Stimulated activated CD4-positive, alpha-beta T cell treated with anti-CD3 and anti-CD28 coated beads, Interleukin-2, amount 100 ng/mL, for 48 hours (primary cell): ENCODE data around the gene DUSP28.
"Not testable (repeated sequence)": the region's sequence is repeated elsewhere in the genome, so short reads cannot be mapped to it uniquely, and the experiment has no call there.

Experiments used
- DNase-seq, 2 donors: peaks; one replicate each; pipeline ENCODE4 v3.0.0-alpha.2; 2020

DUSP28 gene, protein sequence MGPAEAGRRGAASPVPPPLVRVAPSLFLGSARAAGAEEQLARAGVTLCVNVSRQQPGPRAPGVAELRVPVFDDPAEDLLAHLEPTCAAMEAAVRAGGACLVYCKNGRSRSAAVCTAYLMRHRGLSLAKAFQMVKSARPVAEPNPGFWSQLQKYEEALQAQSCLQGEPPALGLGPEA

DNA sequence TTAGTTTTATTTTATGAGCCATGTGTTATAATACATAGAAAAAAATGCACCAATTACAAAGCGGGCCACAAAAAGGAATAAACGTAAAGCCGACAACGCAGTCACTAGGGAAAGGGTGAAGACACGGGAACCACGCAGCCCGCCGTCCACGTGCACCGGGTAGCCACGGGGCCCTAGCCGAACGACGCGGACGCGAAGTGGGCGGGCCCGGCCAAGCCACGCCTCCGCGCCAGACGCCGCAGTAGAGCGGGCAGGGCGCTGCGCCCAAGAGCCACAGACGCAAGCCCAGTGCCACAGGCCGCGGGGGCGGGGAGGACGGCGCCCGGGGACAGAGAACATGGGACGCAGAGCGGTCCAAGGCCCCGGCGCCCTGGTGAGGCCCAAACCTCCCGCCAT, at the start of gene DUSP28:
TSS of gene DUSP28 (plus strand) at position 274 of the 396 bp plus-strand sequence. CDS start 328 bp downstream, outside the sequence.
- peak; percentile 89 to 90 for DNase-seq

DNA sequence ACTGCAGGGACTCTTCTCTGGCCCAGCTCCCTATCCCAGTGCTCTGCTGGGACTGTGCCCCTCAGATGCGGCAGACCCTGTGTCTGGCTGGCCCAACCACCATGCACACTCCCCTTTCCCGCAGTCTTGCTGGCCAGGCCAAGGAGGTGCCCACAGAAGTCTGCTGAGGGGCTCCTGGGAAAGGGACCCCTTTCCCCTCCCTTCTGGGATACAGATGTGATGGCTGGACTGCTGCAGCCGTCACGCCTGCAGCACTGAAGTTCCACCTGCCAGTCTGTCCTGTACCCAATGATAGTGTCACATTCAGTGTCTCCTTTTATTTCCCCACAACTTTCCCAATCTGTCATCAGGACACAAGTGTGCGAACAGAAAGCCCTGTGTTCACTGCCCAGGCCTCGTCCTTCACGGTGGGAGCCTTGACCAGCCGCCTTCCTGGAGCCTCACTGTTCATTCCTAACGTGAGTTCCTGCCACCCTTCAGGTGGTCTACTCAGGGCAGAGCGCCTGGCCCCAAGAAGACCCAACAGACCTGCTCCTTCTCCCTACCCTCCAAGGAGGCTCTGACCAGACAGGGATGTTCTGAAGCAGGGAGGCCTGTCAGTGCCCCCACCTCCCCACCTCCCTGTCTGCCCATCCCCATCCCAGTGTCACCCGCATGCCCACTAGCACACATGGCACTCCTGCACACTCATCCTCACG, 49.5 kb upstream of the DUSP28 start:
- DNase-seq: no peak

DNA sequence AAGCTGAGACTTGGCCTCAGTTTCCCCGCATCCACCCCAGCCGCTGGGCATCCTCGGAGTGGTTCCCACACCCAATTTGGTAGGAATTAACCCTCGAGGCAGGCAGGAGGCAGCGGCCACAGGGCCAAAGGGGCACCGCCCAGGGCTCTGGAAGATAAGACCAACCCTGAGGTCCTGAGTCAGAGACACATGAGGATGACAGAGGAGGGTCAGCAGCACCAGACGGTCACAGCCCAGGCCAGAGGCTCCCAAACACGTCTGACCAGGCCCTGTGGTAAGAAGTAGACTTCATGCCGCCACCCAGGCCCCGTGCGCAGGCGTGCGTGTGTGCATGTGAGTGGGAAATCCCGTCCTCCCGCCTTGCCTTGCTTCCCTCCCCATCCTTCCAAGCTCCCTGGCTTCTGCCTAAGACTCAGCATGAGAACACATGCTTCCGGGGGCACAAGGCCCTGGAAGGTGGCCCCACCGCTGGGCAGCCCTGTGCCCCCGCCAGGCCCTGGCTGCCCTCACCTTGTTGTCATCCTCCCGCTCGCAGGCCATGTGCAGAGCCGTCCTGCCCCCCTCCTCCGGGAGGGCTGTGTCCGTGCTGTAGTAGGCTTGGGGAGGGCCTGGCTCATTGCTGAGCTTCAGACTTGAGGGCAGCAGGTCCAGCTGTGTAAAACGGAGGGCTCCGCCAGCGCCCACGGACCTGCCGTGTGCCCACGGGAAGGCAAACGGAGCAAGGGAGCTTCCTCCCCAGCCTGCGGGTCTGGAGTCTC, 48.6 kb upstream of the DUSP28 start:
- DNase-seq: no peak

DNA sequence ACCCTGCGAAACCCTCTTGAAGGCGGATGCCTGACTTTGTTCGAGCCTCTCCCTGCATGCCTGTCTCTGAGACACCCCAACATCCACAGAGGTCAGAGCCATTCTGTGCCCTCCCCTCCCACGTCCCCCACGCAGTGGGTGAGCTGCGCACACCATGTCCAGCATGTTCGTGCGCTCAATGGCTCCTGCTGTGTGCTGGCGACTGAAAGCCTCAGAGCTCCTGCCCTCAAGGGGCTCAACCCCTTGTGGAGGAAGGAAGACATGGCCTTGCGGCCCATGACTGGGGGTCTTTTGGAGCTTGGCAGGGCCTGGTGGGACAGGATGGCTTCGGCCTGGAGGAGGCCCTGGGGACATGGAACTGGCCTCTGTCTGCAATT, 48.1 kb upstream of the DUSP28 start:
- DNase-seq: no peak

DNA sequence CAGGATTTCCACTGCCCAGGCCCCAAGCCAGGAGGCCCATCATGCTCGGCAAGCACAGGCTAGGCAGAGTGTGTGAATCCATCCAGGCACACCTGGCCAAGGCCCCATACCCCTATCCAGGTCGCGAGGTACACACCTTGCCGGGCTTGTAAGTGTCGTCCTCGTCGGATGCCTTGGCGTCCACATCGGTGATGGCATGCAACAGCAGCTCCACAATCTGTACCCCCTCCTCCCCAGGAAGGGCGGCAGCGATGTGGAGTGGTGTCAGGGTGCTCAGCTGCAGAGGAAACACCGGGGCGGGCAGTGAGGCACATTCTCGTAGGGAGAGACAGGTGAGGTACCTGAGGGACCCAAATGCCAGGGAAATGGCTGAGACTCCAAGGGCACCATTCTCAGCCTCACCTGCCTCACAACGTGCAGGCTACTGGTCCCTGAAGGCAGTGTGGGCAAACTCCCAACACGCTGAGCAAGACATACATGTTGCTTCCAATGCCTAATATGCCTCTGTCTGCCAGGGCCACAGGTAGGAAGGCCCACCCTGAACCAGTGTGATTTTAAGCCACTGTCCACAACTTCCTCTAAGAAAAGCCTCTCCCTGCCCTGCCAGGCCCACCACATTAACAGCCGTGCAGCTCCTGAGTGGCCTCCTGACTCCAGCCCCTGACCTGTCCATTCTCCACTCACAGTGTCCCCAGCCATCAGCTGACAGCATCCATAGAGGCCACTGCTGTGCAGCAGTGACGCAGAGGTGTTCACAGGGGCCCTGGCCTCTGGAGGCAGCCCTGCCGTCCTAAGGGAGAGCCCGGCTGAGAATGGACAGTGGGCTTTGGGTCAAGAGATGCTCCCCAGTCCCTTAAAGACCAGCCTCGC, 47.3 kb upstream of the DUSP28 start:
- no peak for DNase-seq

DNA sequence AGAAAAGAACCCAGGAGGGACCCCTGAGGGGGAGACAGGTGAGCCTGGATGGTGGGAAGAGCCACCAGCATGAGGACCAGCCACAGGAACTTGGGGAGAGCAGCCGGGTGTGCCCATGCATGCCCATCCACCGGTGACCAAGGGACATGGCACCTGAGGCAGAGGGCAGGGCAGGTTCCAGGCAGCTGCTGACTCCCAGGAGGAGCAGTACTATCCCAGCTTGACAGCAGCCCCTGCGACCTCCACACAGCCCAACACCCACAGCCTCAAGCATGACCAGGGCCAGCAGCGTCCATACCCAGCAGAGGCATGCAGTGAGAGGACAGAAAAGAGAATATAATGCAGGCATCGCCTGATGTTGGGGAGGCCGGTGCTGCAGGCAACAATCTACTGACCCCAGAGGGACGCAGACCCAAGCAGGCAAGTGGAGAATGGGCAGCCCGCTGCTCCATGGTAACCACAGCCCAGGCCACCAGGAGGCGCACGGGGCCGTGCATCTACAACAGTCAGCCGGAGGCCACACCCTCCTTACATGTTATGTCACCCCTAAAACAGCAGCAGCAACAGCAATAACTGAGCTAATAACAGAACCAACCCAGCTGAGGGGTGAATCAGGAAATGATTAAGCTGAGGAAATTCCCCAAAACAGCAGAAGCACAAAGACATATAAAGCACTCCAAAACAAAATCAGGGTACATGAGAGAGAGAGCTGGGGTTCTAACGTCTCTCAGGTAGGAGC, 46.4 kb upstream of the DUSP28 start:
- peak; percentile 76 to 81 for DNase-seq

DNA sequence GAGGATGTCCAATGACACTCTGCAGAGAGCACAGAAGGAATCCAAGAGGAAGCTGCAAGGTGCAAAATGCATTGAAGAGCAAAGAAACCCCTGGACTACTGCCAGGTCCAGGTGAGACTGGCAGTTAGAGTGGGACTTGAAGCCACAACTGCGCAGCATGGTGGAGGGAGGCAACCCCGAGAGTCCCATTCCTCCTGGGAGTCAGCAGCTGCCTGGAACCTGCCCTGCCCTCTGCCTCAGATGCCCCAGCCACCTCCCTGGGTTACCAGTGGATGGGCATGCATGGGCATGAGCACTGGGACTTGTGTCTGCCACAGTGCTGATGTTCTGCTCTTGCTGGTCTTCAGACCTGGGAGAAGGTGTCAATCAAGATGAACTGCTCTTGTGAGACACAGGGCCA, 45.5 kb upstream of the DUSP28 start:
- no peak for DNase-seq

DNA sequence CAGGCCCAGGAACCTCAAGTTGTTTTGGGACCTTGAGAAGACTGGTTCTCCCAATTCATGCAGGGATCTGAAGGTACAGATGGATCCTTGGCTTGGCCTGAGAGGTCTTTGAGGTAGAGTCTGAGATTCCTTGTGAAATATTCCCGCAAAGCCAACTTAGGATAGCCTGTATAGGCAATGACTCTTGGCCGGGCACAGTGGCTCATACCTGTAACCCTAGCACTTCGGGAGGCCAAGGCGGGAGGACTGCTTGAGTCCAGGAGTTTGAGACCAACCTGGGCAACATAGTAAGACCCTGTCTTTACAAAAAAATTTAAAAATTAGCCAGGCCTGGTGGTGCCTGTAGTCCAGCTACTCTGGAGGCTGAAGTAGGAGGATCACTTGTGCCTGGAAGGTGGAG, 42.8 kb upstream of the DUSP28 start:
- DNase-seq: no peak

DNA sequence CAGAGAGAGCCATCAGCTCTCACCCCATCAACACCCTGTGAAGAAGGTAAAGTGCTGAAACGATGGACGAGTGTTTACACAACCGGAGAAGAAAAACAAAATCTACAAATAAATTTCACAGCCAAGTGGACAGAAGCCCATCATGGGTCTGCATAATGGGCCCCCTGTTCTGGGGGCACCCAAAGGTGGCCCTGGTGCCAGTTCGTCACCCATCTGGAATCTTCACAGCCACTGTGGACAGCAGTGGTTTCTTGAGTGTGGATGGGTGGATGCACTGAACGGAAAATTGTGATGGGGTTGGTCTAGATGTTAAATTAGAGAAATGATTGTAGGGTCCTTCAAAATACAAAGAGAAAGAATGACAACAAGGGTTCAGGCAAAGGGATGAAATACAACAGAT, 41.2 kb upstream of the DUSP28 start:
- no peak for DNase-seq

DNA sequence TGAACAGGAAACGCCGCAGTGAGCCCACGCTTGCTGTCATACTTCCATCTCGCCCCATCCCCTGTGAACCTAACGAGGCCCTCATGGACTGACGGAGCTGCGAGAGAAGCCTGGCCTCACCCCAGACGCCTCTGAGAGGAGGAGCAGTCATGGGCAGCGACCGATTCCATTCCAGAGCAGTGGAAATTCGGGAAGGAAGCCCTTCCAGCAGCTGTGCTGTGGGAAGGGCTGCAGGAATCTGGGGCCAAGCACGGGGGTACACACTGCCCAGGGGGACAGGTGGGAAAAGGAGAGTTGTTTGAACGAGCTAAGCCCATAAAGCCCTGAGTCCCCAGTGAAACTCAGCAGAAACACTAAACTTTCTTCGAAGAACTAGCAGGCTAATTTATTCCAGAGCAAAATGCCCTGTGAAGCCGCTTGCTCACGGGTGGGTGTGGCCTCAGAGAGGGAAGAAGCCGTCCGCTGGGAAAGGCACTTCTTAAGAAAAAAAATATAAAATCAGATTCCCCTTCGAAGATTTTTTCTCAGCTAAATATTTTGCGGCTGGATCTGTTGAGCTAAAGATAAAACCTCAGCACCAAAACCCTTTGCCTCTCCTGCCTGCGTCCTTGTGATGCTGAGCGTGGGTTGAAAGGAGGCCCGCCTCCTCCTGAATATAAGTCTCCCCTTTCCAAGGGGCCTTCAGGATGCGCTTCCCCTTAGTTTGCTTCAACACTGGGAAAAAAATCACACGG, 40.6 kb upstream of the DUSP28 start:
- DNase-seq: no peak

DNA sequence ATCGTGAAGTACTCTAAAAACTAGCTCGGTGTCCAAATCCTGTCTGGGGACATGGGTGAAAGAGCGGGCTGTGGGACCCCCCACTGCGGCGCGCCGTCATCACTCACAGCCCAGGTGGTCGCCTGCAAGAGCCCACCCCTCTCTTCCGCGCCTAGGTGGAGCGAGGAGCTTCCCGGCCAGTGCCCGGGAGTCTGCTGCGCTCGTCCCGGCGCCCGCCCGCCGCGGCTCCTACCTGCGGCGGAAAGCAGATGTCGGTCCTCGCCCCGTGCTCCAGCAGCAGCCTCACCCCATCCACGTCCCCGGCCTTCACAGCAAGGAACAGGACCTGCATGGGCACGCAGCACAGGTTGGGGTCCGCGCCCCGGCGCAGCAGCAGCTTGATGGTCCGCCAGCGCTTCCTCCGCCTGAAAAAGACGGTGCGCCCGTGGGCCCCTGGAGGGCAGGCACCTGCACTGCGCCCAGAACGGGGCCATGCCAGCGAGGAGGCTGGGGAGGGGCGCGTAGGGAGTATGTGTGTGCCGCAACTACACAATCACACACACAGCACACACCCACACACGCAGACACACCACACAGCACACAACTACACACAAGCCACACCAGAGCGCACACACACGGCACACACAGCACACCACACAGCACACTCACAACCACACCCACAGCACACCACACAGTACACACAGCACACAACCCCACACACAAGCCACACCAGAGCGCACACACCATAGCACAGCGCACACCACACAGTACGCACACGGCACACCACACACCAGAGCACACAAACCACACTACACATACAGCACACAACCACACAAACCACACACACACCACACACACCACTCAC, 39.8 kb upstream of the DUSP28 start:
- DNase-seq: no peak

DNA sequence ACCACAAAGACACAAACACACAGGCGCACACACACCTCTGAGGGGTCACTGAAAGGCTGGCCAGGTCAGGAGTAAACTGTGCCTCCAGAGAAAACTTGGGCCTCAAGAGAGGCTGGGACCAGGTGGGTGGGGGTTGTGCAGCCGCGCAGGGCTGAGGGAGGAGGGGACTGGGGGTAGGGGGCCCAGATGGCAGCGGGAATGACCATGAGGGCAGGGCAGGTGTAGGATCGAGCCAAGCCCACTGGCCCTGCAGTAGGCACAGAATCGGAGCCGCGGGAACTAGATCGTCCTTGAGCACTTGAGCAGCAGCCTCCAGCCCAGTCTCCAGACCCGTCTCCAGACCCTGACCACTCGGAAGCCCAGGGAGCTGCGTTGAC, 39.2 kb upstream of the DUSP28 start:
- no peak for DNase-seq

DNA sequence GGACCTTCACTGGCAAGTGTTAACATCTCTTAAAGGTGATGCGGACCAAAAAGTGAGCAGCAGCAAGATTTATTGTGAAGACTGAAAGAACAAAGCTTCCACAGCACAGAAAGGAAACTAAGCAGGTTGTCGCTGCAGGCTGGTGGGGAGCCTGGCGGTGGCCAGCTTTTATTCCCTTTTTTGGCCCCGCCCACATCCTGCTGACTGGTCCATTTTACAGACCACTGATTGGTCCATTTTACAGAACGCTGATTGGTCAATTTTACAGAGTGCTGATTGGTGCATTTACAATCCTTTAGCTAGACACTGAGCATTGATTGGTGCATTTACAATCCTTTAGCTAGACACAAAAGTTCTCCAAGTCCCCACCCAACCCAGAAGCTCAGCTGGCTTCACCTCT, 38.3 kb upstream of the DUSP28 start:
- DNase-seq: not testable (repeated sequence)

DNA sequence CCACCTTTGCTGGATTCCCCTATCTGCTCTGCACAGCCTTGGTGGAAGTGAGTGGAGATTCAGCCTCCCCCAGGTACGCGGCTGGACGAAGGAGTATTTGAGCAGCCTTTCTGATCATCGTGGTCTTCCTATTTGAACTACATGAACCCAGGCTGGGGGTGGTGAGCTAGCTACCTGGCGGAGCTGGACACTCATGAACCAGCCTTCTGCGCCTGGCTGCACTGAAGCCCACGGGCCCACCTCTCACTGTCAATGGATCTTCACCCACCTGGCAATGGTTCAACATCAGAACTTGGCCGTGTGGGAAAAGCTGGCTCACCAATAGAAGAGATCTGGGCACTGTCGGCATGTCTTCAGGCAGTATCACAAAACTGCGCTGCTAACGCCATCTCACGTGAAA, 37.8 kb upstream of the DUSP28 start:
- no peak for DNase-seq

DNA sequence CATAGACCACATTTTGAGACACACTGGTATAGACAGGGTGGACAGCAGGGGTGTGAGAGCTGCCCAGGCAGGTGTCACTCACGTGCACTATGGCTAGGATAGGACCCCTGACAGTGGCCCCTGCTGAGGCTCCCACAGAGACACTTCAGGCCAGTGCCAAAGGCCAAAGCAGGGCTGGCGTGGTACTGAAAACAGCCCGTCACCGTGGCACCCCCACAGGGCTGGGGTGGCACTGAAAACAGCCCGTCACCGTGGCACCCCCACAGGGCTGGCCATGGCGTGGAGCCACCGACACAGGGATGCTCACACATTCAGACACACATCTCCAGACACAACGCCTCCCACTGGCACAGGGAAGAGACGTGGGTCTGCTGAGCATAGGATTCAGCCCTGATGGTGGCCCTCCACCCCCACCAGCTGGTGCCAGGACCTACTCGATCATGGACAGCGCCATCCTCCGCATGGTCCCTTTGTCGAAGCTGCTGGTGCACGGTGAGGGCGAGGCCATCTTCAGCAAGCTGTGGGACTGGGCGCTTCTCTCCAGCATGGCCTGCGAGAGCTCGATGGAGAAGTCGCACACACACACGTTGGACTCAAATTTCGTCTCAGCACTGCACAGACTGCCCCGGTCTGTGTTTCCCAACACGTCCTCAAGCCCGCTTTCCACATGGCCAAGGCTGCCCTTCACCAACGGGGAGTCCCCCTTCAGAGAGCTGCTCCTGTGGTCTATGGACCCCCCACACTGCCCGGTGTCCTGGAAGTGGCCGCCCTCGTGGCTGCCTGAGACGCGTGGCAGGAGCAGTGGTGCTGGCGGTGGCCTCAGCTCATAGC, 36.5 kb upstream of the DUSP28 start:
- no peak for DNase-seq

DNA sequence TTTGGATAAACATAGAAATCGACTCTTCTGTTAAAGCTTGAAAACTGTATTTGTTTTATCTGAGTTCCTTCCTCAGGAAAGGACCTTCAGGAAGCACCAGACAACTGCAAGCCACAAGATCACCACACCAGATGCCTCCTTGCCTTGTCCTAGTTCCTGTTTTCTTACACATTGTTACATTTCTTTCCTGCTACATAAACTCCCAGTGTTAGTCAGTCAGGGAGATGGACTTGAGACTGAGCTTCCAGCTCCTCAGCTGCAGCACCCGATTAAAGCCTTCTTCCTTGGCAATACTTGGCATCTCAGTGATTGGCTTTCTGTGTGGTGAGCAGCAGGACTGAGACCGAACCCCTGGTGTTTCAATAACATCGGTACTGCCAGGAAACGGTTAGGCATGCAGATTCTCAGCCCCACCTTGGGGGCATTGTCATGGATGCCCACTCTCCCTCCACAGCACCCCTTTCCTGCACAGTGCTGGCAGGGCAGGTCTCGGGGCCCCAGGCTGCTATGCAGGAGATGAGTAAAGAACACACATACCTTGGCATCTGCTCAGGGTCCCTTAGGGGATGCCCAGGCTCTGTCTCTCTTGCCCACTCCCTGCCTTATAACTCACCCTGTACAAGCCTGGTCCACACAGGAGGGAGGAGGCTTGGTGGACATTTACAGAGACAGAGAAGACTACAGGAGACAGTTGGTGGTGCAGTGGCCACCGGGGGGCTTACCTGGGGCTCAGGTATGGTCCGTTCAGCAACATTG, 35.0 kb upstream of the DUSP28 start:
- no peak for DNase-seq

DNA sequence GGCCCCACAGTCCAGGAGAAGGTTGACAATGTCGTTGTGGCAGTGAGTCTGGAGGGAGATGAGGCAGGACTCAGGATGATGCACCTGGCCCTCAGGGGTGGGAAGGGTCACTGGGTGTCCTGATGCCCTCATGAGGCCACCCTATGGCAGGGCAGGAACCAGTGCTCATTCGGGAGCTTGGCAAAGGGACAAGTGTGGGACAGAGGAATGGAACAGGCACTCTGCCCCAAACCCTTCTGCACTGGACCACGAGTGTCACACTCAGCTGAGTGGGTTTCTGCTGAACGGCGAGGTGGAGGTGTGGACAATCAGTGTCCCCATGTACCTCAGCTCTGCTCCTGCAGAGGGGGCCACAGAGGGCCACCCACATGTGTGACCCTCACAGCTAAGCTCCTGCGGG, 34.4 kb upstream of the DUSP28 start:
- DNase-seq: no peak

DNA sequence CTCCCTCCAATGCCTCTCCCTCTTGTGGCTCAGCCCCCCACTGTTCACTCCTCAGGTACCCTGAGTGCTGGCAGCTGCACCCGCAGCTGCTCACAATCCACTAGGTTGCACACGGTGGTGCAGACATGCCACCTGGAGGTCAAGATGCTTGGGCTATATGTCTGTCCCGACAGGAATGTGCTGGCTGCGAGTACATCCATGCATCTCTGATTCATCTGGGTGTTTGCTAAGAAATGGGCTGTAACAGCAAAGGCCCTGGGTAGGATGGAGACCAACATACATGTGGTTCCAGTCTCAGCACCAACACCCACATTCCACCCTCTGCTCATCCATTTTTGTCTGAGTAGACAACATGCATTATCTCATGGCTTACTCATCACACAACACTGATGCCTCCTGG, 33.6 kb upstream of the DUSP28 start:
- no peak for DNase-seq

DNA sequence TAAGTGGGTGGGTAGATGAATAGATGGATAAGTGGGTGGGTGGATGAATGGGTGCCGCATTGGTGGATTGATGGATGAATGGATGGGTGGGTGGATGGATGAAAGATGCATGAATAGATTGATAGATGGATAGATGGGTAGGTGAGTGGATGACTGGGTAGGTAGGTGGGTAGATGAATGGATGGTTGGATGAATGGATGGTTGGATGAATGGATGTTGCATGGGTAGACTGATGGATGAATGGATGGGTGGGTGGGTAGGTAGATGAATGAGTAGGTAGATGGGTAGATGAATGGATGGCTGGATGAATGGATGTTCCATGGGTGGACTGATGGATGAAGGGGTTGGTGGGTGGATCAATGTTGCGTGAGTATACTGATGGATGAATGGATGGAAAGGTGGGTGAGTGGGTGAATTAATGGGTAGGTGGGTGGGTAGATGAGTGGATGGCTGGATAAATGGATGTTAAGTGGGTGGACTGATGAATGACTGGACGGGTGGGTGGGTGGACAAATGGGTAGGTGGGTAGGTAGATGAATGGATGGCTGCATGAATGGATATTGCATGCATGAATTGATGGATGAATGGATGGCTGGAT, 32.9 kb upstream of the DUSP28 start:
- no peak for DNase-seq
